BJ (cell line): Measurements from ENCODE around the gene PAM16. TPM values are rescaled to one million over a fixed set of nuclear protein-coding genes. Genes with fewer than 3 reads are reported as not detected.
"Not testable (repeated sequence)": the region's sequence is repeated elsewhere in the genome, so short reads cannot be mapped to it uniquely, and the experiment has no call there.

Experiments used
- CTCF ChIA-PET: fragments of 350-600 bp; formaldehyde crosslinking; extraction: SDS; loops from one replicate; lab custom pipeline; 2021; ENCODE audit warnings: antibody characterized with exemption, inconsistent platforms; lab: Yijun Ruan, JAX
- POLR2A ChIA-PET: fragments of 300-600 bp; sonication (Branson Sonifier 250); formaldehyde crosslinking; extraction: SDS; loops from one replicate; lab custom pipeline; 2021; ENCODE audit warnings: antibody characterized with exemption; lab: Charles Lee
- DNase-seq: peaks from one replicate; pipeline ENCODE4 v3.0.0-alpha.2; 2011; ENCODE audit warnings: low read depth
- H3K27me3 ChIP-seq: 2 replicates; pipeline ENCODE4 v1.6.0; 2011; ENCODE audit warnings: low read length; ENCODE audit not compliant: control insufficient read depth, insufficient read depth
- H3K36me3 ChIP-seq: 2 replicates; pipeline ENCODE4 v1.5.1; 2011; ENCODE audit warnings: low read length; ENCODE audit not compliant: control insufficient read depth, insufficient read depth
- H3K4me3 ChIP-seq: 2 replicates; pipeline ENCODE4 v1.5.1; 2011; ENCODE audit warnings: low read depth, mild to moderate bottlenecking, control low read depth, low read length
- CTCF ChIP-seq: IDR thresholded peaks from 2 replicates; pipeline ENCODE4 v1.5.1; 2011; ENCODE audit warnings: low read depth, mild to moderate bottlenecking, control low read depth, inconsistent platforms, low read length, moderate library complexity; ENCODE audit not compliant: insufficient read depth
- polyA plus RNA-seq: library from polyadenylated mRNA; depleted of rRNA; stranded (reverse); fragments of >200 nt; gene quantifications from 2 replicates; pipeline ENCODE4 v1.2.3, GENCODE V29; 2011

The PAM16 gene
- polyA plus RNA-seq, 1 experiment, result 44.2 TPM

- Histone ChIP-seq H3K36me3 (peaks cover 41% of the 10 kb centered on the region), H3K4me3 (no peak overlapping the region), H3K27me3 (no peaks in the 10 kb centered on the region)
- CTCF ChIA-PET, result interaction anchor here (1.2 to 6.8 kb wide), 3 partner anchors 7 to 84 kb away, joined by 3 to 51 read pairs (median 39); no protein-coding TSS in a partner anchor
- POLR2A ChIA-PET, result no interaction called here
- TF ChIP-seq CTCF, result peak; percentile 13; the same call in 1 of the 2 replicates
- no peak for DNase-seq
Measured at GRCh38 chr16:4338125-4338582, 13.0 kb downstream of the PAM16 start.

- ChIA-PET POLR2A (no interaction called here), CTCF (interaction anchor here (6.8 to 14.7 kb wide), 2 partner anchors 7 to 43 kb away, joined by 51 to 211 read pairs; no protein-coding TSS in a partner anchor)
- Histone ChIP-seq H3K27me3 (no peaks in the 10 kb centered on the region), H3K36me3 (peaks cover 39% of the 10 kb centered on the region), H3K4me3 (no peak overlapping the region)
- DNase-seq, result no peak
- no peak for TF ChIP-seq CTCF
Measured at GRCh38 chr16:4337540-4338088, 13.5 kb downstream of the PAM16 start.

- no peak for TF ChIP-seq CTCF
- Histone ChIP-seq H3K27me3 (no peaks in the 10 kb centered on the region), H3K36me3 (peaks cover 42% of the 10 kb centered on the region), H3K4me3 (no peak overlapping the region)
- ChIA-PET POLR2A (no interaction called here), CTCF (interaction anchor here (0.7 to 14.7 kb wide), 2 partner anchors 9 to 42 kb away, joined by 3 to 211 read pairs; no protein-coding TSS in a partner anchor)
- no peak for DNase-seq
Measured at GRCh38 chr16:4336701-4337539, 14.2 kb downstream of the PAM16 start.

- CTCF ChIA-PET, result interaction anchor here (0.9 to 14.7 kb wide), 5 partner anchors 18 to 68 kb away, joined by 3 to 211 read pairs (median 5); no protein-coding TSS in a partner anchor
- POLR2A ChIA-PET, result interaction anchor here (0.6 kb wide), 1 partner anchor 148 kb away, joined by 4 read pairs; no protein-coding TSS in a partner anchor
- Histone ChIP-seq H3K27me3 (no peaks in the 10 kb centered on the region), H3K4me3 (no peak overlapping the region), H3K36me3 (peaks cover 37% of the 10 kb centered on the region)
- no peak for TF ChIP-seq CTCF
- no peak for DNase-seq
Measured at GRCh38 chr16:4334724-4335495, 16.2 kb downstream of the PAM16 start.

- DNase-seq, H3K4me3 ChIP-seq, POLR2A ChIA-PET, H3K27me3 ChIP-seq: not testable (repeated sequence)
- CTCF ChIA-PET, result interaction anchor here (0.6 to 14.7 kb wide), 10 partner anchors 7 to 395 kb away, joined by 3 to 211 read pairs (median 8); partner anchors contain the start of gene TFAP4
- H3K36me3 ChIP-seq, result peaks cover 36% of the 10 kb centered on the region
Measured at GRCh38 chr16:4333714-4334113, 17.4 kb downstream of the PAM16 start.
